NCI-H187 (cell line): ENCODE results near the gene YWHAB.
"Not testable (repeated sequence)": the region's sequence is repeated elsewhere in the genome, so short reads cannot be mapped to it uniquely, and the experiment has no call there.

ENCODE experiments used
- DNase-seq, 2 experiments: peaks; one replicate each; lab custom pipeline; 2025; lab: John Stamatoyannopoulos, UW

The YWHAB gene

DNA sequence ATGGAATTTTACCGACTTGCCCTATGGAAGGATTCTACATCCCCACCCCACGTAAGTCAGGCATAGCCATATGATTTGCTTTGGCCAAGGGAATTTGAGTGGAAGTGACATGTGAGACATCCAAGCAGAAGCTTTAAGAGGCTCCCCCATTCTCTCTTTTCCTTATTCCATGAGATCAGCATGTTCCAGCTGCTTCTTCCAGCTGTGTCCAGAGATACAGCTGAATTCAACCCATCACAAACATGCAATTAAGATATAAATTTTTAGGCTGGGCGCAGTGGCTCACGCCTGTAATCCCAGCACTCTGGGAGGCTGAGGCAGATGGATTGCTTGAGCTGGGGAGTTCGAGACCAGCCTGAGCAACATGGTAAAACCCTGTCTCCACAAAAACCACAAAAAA lies 16.0 kb upstream of the YWHAB start:
- DNase-seq = no peak

DNA sequence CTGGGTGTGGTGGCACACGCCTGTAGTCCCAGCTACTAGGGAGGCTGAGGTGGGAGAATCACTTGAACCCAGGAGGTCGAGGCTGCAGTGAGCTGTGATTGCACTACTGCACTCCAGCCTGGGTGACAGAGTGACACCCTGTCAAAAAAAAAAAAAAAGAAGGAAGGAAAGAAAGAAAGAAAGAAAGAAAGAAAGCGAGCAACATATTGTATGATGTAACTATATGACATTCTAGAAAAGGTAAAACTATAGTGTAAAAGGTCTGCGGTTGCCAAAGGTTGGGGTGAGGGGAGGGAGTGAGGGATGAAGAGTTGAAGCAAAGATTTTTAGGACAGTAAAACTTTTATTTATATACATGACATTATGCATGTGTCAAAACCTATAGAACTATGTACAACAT lies 3.1 kb upstream of the YWHAB start:
- not testable (repeated sequence) for DNase-seq

DNA sequence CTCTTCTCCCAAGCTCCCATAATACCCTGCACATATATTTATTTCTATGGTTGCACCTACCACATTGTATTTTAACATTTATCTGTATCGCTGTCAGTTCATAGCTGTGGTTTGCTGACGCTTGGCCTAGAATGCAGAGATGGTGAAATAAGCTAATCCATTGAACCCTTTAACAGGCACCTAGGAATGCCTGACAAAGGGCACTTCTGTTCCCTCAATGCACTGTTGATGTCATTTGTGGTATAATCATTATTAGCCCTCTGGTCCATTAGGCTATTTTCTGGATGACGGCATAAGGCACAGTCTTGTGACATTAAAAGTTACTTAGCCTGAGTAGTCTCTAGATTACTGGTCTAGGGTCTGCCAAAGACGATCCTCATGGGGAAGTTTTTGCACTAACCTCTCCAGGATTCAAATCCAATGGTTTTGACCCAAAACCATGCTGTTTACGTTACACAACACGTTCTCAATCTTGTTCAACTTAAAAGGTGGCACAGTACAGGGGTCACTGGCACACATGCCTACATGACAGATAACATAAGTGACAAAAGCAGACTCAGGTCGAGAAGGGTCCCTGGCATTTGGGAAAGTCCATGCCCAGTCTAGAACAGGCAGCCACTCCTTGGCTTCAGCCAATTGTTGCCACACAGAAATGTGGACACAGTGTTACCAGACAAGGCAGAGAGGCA lies 2.1 kb upstream of the YWHAB start:
- DNase-seq = no peak

GRCh38 chr20:44884907-44885391 lies 556 bp upstream of the YWHAB start:
- no peak for DNase-seq

- DNase-seq = no peak
Observed at GRCh38 chr20:44886266-44886651, 754 bp downstream of the YWHAB start.

DNA sequence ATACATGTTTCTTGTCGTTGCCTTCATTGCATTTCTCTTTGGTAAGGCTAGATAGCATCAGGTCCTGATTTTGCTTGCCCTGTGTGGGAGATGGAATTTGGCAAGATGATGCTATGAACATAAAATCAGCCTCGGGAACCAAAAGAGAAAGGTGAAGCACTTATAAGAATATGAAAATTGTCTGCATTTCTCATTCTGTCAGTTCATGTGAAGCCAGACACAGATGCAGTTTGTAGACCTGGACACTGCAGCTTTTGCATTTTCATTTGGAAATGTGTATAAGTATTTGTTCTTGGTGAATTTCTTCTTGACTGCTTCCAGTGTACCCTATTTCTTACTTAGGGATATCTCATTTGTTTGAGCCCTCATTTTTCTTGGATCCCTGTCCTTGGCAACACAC lies 1.3 kb downstream of the YWHAB start:
- no peak for DNase-seq

DNA sequence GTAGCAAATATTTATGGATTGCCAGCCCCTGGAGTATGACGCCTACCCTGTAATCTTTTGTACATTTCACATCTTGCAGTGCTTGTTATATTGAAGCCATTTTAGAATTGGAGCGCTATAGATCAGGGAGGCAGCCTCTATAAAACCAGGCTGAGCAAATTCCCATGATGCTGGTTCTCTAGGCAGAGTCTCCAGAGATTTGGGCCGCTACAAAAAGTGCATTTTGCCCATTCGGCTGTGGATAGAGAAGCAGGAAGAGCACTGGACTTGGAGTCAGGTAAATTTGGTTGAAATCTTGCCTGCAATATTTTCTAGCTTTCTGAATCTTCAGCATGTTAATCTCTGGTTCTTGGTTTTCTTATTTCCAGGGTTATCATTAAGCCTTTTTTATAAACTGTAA lies 2.0 kb downstream of the YWHAB start:
- no peak for DNase-seq

- no peak for DNase-seq
Observed at GRCh38 chr20:44888226-44889103, 3.0 kb downstream of the YWHAB start.

DNA sequence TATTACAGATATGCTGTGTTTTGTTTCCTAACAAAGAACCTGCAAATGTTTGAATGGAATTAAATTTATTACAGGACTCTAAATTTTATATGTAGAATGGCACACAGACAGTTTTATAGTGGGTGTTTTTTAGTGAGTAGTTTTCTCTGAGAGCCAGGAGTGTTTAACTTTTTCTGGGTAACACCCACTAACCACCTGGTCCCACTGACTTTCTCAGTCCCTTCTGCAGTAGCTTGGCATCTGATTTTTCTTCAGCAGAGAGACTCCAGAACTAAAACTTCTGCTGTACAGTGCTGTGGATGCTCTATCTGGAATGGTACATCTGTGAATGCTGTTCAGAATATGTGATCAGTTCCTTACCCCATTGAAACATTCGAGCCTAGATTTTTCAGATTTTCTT lies 6.3 kb downstream of the YWHAB start:
- DNase-seq = no peak

DNA sequence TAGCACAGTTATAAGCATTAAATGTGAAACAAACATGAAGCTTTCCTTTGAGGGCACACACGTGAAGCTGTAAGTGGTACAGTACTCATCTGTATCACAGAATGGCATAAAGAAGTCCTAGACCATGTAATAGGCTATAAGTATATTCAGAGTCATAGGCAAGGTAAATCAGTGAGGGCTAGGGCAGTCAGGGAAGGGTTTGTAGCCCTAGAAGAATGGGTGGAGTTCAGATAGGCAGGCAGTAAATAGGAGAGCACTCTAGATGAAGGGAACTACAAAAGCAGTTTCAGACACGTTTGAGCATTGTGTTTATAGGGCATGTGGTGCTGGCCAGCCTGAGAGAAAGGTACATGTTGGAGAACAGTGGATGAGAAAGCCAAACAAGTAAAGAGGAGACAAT lies 9.5 kb downstream of the YWHAB start:
- no peak for DNase-seq

DNA sequence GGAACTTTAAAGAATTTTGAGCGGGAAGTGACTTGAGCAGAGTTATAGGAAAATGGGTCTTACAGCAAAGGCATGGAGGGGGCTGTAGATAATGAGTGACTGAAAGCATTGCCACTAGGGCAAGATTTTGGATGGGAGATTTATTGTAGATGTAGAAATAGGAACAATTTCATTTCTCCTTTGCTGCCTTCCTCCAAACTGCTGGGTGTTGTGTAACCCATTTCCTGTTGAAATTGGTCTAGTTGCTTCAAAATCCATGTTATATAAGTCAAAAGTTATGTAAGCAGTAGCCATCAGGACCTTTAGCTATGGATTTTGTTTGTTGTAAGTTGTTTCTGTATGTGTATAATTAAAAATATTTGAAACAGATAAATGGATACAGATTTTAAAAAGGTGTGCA lies 11.1 kb downstream of the YWHAB start:
- no peak for DNase-seq

DNA sequence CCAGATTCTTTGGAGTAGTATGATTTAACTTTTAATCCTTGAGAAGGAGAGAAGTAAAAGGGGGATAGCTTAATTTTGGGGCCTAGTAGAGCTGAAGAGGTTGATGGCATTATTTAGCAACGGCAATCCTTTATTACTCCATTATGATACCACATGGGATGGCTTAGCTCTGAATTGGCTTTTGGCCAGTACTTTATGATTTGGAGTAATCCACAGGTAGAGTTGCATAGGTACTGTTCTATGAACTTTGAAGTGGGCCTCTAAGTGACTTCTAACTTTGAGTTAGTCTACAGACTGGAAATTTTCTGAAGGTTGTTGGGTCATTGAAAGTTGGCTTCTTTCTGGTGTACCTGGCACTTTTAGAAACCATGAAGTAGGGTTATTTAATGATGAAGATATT lies 11.6 kb downstream of the YWHAB start:
- DNase-seq = no peak

GRCh38 chr20:44900231-44900854 lies 14.8 kb downstream of the YWHAB start:
- DNase-seq = no peak

DNA sequence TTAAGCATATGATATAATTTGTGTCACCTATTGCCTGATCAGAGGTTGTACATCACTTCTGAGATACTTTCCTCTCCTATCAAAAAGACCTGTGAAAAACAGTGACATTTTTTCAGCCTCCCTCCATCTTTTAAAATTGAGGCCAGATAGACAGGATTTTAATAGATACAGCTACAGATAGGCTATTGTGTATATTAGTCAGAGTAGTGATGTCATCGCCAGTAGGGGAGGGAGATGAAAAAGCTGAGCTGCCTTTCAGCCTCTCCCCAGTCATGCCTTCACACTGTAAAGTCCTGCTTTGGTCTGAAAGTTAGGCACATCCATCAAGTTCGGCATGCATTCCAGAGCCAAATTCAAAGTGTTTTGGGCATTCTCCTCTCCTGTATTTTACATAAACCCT lies 16.5 kb downstream of the YWHAB start:
- no peak for DNase-seq

- no peak for DNase-seq
Observed at GRCh38 chr20:44904377-44904776, 18.9 kb downstream of the YWHAB start.

GRCh38 chr20:44908987-44909871 lies 23.7 kb downstream of the YWHAB start:
- no peak for DNase-seq

DNA sequence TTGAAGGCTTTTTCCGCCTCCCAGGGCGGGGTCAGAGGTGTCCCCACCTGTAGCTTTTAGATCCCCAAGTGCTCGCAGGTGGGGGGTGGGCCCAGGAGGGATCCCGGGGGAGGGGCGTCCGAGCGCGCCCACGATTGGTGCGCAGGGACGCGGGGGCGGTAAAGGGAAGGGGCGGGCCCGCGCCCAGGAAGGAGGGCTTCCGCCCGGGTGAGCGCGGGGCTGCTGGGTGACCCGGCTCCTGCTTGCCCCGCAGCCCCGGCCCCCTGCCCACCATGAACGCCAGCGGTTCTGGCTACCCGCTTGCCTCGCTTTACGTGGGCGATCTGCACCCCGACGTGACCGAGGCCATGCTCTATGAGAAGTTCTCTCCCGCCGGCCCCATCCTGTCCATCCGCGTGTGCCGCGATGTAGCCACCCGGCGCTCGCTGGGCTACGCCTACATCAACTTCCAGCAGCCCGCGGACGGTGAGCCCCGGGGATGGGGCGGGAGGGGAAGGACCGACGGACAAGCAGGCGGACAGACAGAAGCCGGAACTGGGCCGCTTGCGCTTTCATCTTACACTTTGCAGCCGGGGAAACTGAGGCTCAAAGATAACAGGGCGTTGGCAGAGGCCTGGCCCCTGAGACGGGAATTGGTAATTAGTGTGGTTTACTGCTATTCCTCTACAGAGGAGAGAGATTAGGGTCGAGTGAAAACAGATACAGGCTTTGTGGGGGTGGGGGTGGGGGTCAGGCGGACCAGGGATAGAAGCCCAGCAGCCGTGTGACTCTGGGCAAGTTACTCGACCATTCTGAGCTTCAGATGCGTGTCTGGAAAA lies 24.6 kb downstream of the YWHAB start, which contains the start of gene PABPC1L:
Gene PABPC1L (plus strand): TSS at position 189 of the 818 bp plus-strand sequence. CDS start 84 bp downstream, at position 273.
- peak; percentile 27 to 68 for DNase-seq

GRCh38 chr20:44910690-44911262 lies 25.3 kb downstream of the YWHAB start:
- no peak for DNase-seq

DNA sequence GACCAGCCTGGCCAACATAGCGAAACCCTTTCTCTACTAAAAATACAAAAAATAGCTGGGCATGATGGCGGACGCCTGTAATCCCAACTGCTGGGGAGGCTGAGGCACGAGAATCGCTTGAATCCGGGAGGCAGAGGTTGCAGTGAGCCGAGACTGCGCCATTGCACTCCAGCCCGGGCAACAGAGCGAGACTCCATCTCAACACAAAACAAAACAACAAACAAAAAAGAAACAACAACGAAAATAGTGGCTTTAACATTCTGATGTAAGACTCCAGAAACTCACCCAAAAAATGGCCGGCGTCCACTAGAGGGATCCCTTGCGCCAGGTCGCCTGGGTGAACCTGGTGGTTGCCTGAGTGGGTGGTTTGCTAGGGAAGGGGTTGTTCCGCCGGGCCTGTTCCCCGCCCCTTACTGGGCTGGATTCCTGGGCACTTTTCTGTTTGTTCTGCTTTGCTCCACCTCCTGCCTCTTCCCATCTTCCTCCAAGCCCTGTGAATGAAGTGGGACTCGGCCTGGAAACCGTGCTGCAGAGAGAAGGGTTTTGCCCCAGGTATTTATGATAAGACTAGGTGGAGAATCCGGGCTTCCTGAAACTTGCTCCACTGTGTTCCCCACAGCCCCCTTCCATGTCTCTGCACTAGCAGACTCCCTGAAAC lies 25.9 kb downstream of the YWHAB start:
- DNase-seq = no peak

GRCh38 chr20:44912189-44912588 lies 26.7 kb downstream of the YWHAB start:
- no peak for DNase-seq
